HG02885 (cell line): ENCODE data around the gene CREB3L2.

Experiments used
- ATAC-seq: cut with Tn5 transposase; IDR thresholded peaks from one replicate; pipeline ENCODE4 v1.9.1; 2021; ENCODE audit warnings: mild to moderate bottlenecking; ENCODE audit not compliant: unreplicated experiment, poor library complexity

Gene CREB3L2

DNA sequence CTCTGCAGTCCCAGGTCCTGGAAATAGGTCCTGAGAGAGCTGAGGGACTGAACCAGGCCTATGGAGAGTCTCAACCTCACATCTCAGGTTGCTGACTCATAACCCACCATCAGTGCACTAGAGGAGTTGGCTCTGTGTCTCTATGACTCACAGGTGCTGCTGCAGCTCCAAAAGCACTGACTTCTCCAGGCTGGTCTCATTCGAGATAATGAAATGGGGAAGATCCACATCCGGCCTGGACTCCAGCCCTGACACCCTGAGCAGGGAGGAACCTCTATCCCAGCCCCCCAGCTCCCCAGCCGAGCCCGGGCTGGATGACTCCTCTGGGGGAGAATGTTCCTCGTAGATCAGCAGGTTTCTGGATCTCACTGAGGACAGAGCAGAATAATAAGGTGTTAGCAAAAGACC is 119.6 kb downstream of the CREB3L2 start:
- peak; percentile 93 for ATAC-seq

DNA sequence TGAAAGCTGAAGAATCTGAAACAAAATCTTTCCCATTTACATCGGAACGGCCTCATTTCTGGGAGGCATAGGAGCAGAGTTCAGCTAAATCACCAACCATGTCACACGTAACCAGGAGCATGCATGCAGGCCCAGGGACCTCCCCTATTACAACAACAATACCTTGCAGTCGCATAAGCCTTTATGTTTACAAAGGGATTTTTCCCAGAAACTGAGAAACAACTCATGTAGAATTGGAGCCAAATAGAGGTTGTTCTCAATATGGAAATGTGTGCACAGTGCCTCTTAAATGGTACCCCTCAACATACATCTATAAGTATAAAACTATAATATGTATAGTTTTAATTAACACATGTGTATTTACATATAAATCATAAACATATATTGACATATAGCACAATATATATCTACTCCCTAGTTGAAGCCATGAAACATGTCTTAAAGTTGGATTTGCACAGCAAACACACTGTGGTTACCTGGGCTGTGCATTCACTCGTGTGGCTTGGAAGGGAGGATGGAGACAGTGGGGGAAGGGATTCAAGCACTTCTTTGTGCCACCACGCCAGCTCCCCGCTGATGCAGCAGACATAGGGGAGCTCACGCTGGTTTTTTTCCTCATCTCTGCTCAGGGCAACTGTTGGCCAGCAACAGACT is 120.2 kb downstream of the CREB3L2 start:
- no peak for ATAC-seq

DNA sequence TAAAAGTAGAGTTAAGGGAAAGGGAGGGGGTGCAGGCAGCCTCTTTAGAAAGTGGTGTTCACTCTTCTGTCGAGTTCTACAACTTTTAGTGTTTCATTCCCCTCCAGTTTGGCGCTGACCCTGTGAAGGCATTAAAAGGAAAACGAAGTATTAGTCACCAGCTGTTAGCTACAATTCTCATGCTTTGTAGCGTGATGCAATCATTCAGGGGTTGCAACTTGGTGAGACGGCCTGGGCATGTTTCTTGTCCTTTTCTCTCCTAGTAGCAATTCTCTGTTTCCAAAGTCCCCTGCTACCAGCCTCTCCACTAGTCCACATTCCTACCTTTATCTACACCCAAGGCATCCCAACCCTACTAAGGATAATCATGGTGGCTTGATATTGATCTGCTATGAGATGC is 121.5 kb downstream of the CREB3L2 start:
- no peak for ATAC-seq

DNA sequence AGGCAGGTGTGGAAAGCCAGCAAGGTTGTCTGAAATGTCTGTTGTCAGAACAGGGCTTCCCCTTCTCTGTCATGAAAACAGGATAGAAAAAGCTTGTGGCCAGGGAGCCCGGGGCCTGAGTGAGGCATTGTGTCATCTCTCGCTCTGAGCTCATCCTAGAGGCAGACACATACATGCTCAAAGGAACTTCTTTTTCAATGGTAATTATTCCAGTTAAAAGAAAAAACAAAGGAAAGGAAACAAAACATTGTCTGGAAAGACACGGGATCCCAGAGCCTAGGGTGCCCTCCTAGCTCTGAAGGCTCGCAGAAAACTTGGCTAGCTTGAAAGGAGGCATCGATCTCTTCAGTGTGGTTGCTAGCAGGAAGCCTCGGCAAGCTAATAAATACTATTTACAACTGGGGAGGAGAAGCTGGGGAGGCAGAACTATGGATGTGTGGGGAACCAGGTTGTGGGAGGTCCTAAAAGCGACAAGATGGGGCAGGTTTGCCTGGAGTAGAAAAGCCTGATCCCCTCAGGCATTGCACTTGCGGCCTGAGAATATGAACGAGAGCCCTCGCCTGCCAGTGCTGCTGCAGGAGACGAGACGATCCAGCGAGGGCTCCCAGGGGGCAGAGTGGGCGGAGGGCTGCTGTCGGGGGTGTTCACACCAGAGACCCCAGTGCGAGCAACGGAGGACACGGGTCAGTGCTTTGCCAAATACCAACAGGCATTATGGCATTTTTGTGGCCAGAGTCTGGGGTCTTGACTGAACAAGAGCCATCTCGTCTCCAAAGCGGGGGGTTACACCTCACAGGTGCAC is 122.3 kb downstream of the CREB3L2 start:
- peak; percentile 48 for ATAC-seq

DNA sequence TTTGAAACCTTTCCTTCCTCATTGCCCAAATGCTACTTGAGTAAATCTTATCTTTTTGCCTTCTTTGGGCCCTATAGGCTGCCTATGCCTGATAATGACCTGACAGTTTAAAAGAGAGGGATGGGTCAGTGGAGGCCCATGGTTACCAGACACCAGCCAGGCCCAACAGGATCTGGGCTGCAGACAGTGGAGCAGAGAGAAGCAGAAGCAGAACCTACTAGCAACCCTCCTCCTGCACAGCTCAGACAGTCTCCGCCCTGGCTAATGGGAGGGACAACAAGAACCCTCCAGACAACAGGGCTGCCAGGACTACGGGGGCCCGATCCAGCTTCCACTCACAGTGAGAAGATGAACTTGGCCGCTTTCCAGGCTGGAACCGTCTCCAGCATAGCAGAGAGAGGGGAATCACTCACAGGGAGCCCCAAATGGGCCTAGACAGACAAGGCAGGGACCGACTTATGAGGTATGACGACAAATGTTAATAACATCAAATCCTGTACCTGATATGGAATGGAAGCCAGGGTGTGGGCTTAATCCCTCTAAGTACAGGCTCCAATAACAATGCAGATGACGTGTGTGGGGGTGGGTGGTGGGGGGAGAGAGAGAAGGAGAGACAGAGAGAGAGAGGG is 123.4 kb downstream of the CREB3L2 start:
- ATAC-seq = no peak

DNA sequence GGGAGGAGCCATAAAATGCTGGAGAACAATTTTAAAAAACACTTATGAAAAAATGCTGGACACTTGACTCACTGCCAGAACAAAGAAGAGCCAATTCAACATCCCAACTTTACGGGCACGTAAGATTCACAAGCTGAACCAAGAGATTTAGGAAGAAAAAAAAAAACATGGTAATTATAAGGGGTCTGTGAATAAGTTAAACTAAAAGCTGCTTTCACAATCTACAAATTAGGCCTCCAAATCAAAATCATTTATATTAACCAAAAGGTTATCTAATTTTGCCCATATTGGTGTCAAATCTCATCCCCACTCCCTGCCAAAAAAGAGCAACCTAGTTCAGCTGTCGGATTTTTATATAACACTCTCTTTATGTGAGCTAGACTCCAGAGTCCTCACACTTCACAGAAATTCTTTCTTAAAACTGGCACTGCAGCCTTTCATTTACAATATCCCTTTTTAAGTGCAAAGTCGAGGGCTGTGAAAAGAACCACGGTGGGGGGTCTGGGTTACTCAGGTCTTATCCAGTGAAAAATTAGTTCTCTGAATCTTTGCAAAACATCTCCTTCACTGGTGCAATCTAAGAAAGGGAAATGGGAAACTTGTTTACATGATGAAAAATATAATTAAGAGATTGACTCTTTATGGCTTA is 124.7 kb downstream of the CREB3L2 start:
- ATAC-seq = no peak

DNA sequence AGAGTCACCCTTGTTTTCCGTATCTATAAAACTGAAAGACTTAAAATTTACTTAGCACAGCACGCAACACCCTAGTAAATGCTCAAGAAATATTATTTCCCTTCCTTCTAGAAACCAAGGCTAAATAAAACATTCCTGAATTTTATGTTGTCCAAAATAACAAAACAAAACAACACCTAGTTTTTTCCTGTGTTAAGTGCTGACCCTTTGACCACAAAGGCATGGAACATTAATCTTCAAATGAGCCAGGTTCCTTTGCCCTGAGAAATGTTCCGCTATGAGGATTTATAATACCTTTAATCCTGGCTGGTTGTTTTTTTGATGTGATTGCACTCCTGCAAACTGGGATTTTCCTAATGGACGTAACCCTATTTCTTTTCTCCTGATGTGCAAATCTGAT is 126.1 kb downstream of the CREB3L2 start:
- no peak for ATAC-seq

DNA sequence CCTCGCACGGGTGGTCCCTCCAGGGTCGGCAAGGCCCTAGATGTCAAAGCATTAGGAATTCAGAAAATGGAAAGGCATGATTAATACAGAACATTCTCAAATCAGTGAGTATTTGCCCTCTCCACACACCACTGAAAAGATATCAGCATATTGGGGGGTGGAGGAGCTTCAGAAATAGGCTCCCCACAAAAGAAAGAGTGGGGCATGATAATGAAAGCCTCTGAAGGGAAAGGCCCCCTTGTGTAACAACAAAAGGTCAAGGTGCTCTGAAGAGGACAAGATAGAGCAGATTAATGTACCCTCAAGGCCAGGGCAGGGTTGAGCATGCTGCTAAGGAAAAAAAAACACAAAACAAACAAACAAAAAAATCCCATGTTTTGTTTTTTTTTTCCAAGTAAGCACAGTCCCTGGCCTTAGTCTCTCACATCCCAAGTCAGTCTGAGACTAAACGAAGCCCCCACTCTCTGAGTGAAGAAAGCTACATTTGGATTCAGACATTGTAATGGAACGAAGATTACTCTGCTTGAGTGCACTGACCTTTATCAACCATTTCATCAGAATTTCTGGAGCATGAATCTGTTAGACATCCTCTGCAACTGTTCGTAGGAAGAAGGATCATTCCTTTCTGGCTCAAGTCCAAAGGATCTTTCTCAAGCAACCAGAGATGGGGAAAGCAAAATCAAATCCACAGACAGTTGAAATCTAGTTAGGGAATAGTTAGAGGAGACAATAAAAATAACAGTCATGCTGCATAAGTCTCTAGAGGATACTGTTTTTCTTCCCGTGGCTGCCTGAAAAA is 127.7 kb downstream of the CREB3L2 start:
- no peak for ATAC-seq

DNA sequence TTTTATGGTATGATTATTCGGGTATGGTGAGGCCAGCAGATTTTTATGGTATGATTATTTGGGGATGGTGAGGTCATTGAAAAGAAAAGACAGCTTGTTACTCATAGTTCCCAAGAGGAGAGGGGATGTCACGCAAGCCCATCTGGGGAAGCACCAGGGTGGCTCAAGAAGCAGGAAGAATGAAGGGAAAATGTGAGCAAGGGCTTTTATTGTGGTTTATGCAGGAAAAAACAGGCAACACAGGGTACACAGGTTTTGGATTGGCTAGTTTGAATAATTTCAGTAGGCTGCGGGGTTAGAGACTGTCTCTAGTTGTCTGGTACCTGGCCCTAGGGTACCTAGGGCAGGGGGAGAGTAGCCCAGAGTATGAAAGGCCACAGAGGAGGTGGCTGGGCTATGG is 128.4 kb downstream of the CREB3L2 start:
- ATAC-seq = no peak

DNA sequence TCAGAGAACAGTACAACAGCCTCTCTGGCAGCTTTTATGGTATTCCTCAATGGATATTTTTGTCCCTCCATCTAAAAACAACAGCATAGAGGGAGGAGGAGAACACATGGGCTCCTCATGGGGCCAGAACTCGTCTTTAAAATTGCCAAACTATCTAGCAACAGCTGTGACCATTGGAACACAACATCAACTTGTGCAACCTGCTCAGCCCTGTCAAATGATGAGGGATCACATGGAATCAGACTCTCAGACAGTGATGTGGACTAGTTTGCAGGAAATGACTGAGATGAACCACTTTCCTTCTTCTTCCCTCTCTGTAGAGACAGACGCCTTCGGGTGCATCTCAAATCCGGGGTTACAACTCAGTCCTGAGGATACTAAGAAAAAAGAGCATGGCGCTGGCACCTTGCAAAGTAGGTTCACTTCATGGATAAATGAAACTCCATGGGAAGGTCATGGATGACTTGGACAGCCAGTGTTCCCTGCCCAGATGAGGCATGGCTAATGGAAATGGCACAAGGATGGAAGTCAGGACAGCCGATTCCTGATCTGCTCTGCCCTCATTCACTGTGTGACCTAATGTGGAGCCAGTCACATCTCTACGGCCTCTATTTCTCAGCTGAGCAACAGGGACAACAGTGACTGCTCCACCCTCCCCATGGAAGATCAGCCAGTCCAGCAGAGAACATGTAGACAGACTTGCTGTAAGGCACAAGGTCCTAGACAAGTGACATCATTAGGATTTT is 130.5 kb downstream of the CREB3L2 start:
- ATAC-seq = no peak

DNA sequence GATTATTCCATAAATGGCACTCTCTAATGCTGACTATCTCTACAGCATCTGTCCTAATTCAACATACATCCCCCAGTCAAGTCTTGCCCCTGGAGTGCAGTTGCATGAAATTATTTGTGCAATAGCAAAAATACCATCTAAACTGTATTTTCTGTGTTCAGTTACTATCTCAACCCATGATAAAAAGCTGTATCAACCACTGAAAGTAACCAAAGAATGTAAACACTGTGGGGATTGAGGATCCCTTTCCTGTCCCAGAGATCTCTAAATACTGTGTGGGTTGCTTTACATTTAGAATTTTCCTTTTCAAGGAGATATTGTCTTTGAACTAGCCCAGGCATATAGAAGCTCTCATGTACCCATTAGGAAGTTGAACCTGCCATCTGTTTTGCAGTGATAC is 131.2 kb downstream of the CREB3L2 start:
- ATAC-seq = no peak

DNA sequence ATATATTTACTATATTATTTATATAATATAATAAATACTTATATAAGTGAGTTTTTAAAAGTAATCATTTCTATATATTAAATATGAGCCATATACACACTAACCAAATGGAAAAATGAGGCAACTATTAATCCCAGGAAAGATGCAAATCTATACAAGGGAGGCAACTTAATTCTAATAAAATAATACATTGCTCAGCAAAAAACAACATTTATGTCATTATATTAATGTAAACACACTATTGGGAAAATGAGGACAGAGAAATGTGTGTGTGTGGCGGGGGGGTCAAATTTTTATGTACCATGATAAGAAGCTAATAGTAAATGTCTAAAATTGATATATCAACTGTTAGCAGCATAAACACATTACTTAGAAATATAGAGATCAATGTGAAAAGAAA is 131.8 kb downstream of the CREB3L2 start:
- no peak for ATAC-seq

DNA sequence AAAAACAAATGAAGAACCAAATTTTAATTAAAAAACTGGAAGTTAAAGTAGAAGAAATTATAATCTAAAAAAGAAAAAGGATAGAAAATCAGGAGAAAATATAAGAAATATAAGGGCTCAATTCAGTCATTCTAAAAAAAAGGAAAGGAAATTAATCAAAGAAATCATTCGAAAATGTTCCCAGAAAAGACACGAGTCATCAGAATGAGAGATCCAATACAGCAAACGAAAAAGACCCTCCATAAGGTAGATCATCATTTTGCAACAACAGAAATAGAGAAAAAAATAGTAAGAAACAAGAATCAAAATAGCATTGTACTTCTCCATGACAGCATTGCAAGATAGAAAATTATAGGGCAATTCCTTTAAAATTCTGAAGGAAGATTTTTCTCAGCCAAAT is 132.6 kb downstream of the CREB3L2 start:
- no peak for ATAC-seq

DNA sequence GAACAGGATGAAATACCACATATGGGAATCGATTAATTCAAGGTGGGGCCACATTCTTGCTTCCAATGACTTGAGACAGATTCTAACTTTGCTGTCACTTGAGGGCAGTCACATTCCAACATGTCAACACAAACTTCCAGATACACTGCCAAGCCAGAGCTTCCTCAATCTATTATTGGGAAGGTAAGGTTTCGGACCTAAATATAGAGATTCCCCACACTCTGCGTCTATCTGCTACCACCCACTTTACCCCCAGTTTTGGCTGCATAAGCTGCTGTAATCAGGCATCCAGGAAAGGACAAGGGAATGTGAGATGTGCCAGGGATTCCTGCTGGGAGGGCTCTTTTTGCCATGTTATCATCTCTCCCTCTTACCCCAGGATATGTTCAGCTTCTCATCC is 134.6 kb downstream of the CREB3L2 start:
- no peak for ATAC-seq

DNA sequence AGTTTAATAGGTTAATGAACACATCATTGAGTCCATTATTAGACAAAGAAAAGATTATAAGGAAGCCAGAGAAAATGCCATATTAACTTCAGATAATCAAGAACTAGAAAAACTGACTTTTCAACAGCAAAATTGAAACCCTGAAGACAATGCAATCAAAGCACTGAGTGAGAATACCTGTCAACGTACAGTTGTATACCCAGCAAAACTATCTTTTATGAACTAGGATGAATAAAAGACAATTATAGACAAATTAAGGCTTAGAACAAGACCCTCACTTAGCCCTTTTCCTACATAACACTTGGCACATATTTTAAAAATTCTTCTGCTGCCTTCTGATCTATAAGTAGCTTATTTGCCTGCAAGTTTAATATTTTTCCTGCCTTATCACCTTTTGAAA is 136.1 kb downstream of the CREB3L2 start:
- no peak for ATAC-seq

DNA sequence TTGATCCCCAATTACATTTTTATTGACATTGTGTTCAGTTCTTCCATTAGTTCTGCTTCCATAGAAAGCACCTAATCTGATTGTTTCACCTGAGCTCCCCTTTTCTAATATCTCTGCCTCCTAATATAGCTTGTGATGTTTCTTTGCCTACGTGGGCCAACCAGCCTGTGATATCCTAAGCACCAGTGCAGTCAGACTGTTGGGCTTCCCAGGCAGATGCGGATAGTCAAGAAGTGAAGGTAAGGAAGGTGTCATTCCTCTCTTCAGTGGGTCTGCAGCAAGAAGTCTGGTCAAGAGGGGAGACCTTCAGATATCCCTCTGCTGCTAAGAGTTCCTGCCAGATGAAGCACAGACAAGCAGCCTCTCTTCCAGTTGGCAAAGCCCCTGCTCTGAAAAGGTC is 138.9 kb downstream of the CREB3L2 start:
- no peak for ATAC-seq

DNA sequence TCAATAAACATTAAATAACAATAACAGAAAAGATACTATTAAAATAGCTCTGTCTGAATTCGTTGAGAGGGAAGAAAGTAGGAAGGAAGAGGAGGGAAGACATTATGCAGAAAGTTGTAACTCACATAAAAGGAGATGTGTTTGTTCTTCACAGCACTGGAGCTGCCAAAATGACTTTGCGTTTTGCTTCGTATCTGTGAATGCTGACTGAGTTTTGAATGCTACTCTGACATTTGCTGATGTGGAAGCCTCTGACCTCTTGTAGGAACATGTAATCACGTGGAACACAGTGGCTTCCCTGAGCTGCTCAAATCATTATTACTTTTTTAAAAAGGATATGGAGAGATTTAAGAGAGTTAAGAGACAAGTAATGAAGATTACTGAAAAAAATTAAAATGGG is 139.5 kb downstream of the CREB3L2 start:
- ATAC-seq = no peak

DNA sequence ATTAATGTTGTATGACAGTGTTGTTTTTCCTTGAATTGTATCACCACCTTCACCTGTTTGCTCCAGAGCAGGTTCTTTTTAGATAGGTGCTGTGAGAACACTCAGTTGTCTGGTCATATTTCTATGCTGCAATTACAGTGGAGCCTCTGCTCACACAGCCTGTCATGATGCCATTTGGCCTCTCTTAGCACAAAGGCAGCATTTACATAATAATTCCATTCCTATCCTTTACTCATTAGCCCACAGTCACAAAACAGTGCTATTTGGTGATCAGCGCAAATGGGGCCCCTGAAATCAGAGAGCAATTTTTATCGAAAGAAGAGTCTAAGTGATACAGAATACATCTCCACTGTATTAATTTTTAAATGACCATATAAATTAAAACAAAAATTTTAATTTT is 141.3 kb downstream of the CREB3L2 start:
- ATAC-seq = no peak

DNA sequence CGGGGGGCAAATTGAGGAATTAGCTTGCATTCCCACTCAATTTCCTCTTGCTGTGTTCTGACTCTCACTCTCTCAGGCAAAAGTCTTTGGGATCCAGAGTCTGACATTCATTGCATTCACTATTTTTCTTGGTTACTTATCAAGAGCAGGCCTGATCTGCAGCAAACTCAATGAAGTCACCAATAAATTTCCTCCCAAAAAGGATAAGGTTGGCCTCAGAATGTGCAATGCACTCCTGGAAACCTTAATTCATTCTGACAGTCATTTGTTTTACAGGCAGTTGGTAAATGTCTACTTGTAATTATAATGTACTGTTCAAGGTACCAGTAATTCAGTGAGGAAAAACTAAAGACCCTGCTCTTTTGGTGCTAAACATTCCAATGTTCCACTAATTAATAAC is 148.8 kb downstream of the CREB3L2 start:
- no peak for ATAC-seq

DNA sequence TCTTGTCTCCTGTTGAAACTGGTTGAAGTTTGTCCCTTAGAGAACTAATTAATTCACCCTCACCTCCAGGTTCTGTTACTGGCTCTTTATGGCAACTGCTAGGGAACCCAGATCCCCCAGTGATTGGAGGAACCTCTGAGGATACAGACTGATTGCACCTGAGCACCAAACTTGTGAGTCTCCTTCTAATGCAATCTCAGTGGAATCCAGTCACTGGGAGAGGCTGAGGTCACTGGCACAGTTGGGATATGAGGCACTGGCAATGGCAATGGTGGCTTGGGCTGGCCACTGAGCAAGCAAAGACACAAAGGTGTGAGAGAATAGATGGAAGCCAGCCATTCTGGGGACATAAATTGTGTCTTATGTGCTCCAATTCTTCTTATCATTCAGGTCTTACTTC is 149.8 kb downstream of the CREB3L2 start:
- no peak for ATAC-seq
